ENCODE data around the gene KRT10.
A peak's percentile ranks its signal among the peaks of the same experiment; 100 is the strongest.
"Not testable (repeated sequence)": the region's sequence is repeated elsewhere in the genome, so short reads cannot be mapped to it uniquely, and the experiment has no call there.

Gene KRT10

GRCh38 chr17:40832840-40833239 lies 10.4 kb upstream of the KRT10 start:
- no peak for DNase-seq

GRCh38 chr17:40830085-40830776 lies 7.8 kb upstream of the KRT10 start:
- no peak for DNase-seq

- DNase-seq, result no peak
Observed at GRCh38 chr17:40828454-40829044, 6.1 kb upstream of the KRT10 start.

- DNase-seq, result no peak
Observed at GRCh38 chr17:40827746-40828453, 5.5 kb upstream of the KRT10 start.

- DNase-seq, result no peak
Observed at GRCh38 chr17:40825599-40825998, 3.2 kb upstream of the KRT10 start.

- no peak for DNase-seq
Observed at GRCh38 chr17:40824015-40824832, 1.8 kb upstream of the KRT10 start.

GRCh38 chr17:40821536-40821935 lies 878 bp downstream of the KRT10 start:
- DNase-seq, result no peak

- no peak for DNase-seq
Observed at GRCh38 chr17:40820228-40820838, 2.1 kb downstream of the KRT10 start.

- no peak for DNase-seq
Observed at GRCh38 chr17:40819528-40820125, 2.8 kb downstream of the KRT10 start.

- peak; percentile 89 for DNase-seq
Observed at GRCh38 chr17:40818733-40819527, 3.5 kb downstream of the KRT10 start.

GRCh38 chr17:40818343-40818732 lies 4.1 kb downstream of the KRT10 start:
- DNase-seq, result no peak

GRCh38 chr17:40817103-40817682 lies 5.2 kb downstream of the KRT10 start:
- DNase-seq, result no peak

GRCh38 chr17:40816569-40816968 lies 5.8 kb downstream of the KRT10 start:
- no peak for DNase-seq

- no peak for DNase-seq
Observed at GRCh38 chr17:40815381-40815780, 7.0 kb downstream of the KRT10 start.

GRCh38 chr17:40814657-40815056 lies 7.8 kb downstream of the KRT10 start:
- not testable (repeated sequence) for DNase-seq

GRCh38 chr17:40813804-40814203 lies 8.6 kb downstream of the KRT10 start:
- no peak for DNase-seq

GRCh38 chr17:40812639-40813038 lies 9.8 kb downstream of the KRT10 start:
- DNase-seq, result no peak

GRCh38 chr17:40810494-40810893 lies 11.9 kb downstream of the KRT10 start:
- no peak for DNase-seq

GRCh38 chr17:40809721-40810421 lies 12.5 kb downstream of the KRT10 start:
- no peak for DNase-seq

- DNase-seq, result no peak
Observed at GRCh38 chr17:40806131-40806530, 16.3 kb downstream of the KRT10 start.
